ENCODE measurements around the gene MYLK2. TPM values are rescaled to one million over a fixed set of nuclear protein-coding genes. Genes with fewer than 3 reads are reported as not detected.

Gene MYLK2
- total RNA-seq, 1 donor from 2014 or later: 0.78 TPM

DNA sequence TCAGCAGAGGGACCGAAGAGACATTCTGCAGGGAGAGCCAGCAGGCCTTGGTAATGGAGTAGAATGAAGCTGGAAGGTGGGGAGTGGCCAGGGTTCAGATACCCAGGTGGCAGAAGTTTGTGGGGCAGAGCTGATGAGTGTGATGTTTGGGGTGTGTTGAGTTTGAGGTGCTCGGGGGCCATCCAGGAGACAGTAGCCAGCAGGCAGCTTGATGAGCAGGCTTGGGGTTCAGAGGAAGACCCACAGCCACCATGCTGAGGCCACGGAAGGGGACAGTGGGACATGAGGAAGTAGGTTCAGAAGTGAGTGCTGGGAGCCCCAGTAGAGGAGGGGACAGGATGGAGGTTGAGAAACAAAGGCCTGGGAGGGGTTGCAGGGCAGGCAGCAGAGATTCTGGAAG is 37.4 kb downstream of the MYLK2 start:
- DNase-seq: no peak

GRCh38 chr20:31857861-31858759 is 39.0 kb downstream of the MYLK2 start:
- DNase-seq: no peak

- no peak for DNase-seq
These were observed 39.6 kb downstream of the MYLK2 start for GRCh38 chr20:31858760-31859083.

- DNase-seq: no peak
These were observed 40.3 kb downstream of the MYLK2 start for GRCh38 chr20:31859266-31859997.

DNA sequence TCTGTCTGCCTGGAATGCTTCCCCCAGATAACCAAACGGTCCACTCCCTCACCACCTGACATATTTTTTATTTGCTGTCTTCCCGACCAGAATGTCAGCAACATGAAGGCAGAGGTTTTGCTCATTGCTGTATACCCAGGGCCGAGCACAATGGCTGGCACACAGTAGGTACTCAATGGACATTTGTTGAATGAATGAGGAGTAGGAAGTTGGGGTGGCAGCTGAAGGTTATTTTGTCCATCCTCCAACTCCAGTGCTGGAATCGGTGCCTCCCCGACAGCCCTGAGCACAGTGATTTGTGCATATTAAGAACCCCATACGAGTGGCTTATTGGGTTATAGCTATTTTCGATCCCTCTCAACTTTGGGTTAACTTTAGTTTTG is 40.8 kb downstream of the MYLK2 start:
- DNase-seq: no peak

- no peak for DNase-seq
These were observed 41.4 kb downstream of the MYLK2 start for GRCh38 chr20:31860390-31861134.

DNA sequence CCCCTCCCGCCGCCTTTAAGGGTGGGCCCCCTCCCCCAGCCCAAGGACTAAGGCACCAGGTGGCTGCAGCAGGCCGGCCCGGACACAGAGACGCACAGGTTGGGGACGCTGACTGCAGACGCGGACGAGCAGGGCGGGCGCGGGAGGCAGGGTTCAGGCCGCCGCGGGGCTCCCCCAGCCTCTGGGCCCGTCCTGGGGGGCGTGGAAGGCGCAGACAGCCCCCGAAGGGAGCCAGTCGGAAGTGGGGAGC is 41.9 kb downstream of the MYLK2 start:
- no peak for DNase-seq

DNA sequence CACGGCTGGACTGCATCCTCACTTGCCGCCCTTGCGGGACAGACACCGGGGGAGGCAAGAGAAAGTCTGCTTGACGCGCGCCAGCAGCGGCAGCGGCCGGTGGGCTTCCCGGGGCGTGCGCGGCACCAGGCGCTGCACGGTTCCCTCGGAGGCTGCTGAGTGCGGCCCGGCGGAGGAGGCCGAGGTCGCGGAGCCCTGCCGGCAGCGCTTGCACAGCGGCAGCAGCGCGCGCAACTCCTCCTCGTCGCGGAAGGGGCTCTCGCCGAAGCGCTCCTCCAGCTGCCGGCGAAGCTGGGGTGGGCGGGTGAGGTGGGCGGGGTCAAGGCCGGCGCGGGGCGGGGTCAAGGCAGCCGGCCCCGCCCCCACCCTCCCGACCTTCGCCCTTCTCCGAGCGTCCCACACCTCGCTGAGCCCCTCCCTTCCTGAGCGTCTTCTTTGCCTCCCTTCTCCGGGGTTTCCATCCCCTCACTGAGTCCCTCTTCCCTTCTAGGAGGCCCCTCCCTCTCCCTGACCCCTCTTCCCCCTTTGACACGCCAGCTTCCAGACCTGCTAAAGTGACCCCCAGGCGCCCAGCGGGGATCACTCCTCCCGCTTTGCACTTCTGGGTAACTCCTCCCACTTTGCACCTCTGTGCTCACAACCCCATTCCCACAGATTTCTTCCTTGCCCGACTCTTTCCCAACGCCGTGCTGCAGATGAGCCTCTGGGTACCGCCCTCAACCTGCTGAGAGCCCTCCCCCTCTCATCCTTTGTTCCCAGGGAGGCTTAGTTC is 42.4 kb downstream of the MYLK2 start:
- no peak for DNase-seq

DNA sequence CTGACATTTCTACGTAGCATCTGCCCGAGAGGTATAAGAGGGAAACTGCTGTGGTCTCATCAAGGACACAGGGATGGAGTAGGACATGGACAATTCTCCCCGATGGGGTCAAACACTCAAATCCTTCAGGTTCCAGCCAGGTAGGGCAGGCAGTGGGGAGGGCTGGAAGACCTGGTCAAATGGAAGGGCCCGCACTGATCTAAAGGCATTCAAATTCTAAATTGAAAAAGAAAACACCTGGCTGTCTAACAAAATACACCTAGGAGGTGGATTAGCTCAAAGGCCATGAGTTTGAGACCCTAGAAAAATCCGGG is 43.0 kb downstream of the MYLK2 start:
- DNase-seq: no peak

DNA sequence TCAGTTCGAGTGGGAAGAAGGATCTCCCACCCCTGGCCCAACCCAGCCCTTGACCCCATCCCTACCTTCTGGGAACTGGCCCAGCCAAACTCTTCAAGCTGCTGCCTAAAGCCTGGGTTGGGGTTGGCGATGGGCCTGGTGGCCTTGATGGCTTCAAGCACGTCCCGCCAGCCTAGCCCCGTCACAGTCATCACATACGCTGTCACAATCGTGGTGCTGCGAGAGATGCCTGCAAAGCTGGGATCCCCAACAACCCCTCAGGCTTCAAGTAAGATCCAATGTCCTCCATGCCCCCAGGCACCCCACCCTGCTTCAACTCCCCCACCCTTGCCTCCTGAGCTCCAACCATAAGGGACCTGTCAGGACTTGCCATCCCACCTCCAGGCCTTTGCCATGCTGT is 43.4 kb downstream of the MYLK2 start:
- DNase-seq: no peak

GRCh38 chr20:31863296-31864085 is 44.3 kb downstream of the MYLK2 start:
- DNase-seq: no peak

GRCh38 chr20:31864521-31865400 is 45.6 kb downstream of the MYLK2 start:
- no peak for DNase-seq

DNA sequence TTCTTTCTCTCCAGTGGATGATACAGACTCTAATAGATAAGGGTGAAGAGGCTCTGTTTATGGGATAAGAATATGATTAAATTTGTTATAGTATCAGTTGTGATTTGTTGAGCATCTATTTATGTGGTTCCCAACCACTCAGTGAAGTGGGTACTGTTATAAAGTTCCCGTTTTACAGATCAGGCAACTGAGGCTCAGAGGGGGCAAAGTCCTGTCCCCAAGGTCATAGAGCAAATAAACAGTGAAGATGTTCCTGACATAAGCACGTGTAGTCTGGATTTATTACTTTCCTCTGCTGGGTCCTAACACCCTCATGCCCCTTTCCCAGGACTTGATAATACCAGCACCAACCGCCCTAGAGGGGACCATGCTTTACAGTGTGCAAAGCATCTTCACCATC is 47.1 kb downstream of the MYLK2 start:
- no peak for DNase-seq

DNA sequence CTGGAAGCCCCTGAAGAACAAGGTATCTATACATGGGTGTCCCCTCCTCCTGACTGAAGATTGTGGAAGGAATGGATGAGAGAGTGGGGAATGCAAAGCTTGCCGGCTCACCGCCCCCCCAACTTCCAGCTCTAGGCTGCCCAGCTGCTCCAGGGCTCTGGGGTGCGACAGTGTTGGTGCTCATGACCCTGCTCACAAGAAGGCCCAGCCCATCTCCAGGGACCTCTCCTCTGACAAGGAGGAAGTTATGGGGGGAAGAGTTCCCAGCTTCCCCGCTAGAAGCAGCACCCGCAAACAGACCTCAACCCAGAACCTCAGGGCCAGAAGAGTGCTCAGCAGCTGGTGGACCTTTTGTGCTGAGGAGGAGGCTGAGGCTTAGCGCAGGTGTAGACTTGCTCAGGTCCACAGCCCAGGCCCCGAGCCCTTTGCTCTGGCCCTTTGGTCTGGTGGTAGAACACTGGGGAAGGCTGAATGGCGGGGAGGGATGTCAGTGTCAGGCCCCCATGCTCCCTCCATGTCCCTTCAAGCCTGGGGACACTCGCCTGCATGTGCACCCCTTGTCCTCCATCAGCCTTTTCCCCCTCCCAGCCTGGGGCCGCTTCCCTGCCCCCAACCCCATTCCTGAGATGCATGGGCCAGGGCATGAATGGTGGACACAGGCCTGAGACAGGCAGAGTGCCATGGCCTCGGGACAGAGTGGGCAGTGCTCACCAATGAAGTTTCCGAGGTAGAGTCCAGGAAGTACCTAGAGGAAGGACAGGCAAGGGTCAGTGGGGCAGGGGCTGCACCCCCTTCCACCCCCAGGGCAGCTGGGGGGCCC is 49.9 kb downstream of the MYLK2 start:
- no peak for DNase-seq

DNA sequence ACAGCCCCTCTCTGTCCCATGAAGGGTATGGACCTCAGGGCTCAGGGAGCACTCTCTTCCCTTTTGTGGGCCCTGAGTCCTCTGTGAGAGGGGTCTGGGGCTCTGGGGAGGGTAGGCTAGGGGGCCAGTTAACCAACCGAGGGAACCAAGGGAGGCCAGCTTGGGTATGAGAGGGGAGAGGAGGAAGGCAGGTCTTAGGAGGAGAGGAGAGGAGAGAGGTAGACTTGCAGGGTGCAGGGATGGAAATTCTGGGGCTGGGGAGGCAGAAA is 50.5 kb downstream of the MYLK2 start:
- DNase-seq: no peak

GRCh38 chr20:31869942-31870725 is 51.0 kb downstream of the MYLK2 start, which contains the start of the genes DUSP15 and TTLL9:
Gene DUSP15 (minus strand): TSS chr20:31870527. CDS start chr20:31870337, 190 bp downstream.
Gene TTLL9 (plus strand): TSS chr20:31870634. CDS start chr20:31871127, 493 bp downstream.
- DNase-seq: peak; percentile 39

DNA sequence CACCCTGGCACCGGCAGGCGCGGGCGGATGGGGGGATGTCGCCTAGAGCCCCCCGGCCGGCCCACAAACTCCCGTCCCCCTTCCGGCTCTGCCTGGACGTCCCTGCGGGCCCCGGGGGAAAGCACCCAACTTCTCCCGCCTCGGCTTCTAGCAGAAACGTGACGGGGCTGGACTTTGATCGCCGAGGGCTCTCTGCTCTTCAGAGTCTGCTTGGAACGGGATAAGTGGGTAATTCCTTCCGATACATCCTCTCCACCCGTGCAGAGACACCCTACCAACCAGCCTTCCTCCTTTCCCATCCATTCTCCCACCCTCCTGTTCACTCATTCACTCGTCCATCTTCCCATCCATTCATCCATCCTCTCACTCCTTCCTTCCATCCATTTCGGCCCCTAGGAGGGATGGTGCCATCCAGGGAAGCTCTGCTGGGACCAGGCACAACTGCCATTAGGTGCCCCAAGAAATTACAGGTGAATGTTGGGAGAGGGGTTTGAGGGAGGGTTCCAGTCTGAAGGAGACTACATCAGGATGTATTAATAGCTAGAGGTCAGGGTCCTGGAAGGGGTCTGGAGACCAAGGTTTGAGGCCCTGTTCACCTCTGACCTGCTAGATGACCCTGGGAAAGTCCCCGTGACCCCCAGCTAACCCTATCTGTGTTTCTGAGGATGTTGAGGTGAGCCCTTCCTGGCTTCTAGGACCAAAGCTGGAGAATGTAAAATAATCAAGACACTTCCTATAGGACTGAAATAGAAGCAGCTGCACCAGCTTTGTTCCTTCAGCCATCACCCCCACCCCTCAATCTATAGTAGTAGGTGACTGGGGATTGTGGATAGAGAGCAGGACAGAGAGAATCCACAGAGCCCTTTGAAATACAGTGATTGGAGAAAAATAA is 51.8 kb downstream of the MYLK2 start:
- no peak for DNase-seq

DNA sequence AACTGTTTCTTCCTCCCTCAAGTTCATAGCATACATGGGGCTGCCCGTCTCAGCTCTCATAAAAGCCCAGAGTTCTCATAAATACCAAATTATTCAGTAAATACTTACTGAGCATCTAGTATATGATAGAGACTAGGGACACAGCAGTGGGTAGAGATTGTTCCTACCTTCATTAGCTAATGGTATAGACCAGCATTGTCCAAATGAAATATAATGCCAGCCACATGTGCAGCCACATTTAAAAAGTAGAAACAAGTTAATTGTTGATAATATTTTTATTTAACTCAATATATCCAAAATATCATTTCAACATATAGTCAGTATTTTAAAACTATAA is 52.4 kb downstream of the MYLK2 start:
- no peak for DNase-seq
